Thyroid gland (tissue), 4 donors: ENCODE measurements around the gene BMP8B.

Experiments used
- POLR2A ChIP-seq, 2 donors: fragments of 450-650 bp; IDR thresholded peaks; one replicate each; pipeline ENCODE4 v1.6.1; 2017; ENCODE audit warnings: antibody characterized with exemption in 2 of 2, mild to moderate bottlenecking in 2 of 2, moderate library complexity in 1 of 2
- TF ChIP-seq, protein P1 (sequence below), 6 experiments: fragments of 200-600 bp in 3 of 6; fragments of 450-650 bp in 3 of 6; sonication (generic) in 3 of 6; IDR thresholded peaks; one replicate each; pipeline ENCODE4 v1.5.1; 2016 to 2019; ENCODE audit warnings: antibody characterized with exemption in 6 of 6, mild to moderate bottlenecking in 2 of 6, inconsistent platforms in 1 of 6, moderate library complexity in 1 of 6

DNA sequence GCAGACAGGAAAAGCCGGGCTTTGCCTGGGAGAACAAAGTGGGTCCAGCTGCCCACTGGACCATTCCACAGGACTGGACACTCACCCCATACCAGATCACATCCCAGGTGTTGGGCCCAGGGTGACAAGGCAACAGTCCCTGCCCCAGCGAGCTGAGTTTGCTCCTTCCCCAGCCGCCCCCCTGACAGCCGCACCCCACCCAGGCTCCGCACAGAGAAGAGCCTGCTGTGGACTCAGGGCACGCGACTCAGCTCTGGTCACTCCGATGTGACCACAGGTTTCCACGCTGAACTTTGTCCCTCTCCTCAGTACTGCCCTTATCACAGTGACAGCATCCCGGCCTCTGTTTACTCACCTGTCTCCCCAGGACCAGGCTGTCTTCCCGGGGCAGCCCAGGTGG lies 1.2 kb downstream of the BMP8B start:
- TF ChIP-seq, protein P1, sequence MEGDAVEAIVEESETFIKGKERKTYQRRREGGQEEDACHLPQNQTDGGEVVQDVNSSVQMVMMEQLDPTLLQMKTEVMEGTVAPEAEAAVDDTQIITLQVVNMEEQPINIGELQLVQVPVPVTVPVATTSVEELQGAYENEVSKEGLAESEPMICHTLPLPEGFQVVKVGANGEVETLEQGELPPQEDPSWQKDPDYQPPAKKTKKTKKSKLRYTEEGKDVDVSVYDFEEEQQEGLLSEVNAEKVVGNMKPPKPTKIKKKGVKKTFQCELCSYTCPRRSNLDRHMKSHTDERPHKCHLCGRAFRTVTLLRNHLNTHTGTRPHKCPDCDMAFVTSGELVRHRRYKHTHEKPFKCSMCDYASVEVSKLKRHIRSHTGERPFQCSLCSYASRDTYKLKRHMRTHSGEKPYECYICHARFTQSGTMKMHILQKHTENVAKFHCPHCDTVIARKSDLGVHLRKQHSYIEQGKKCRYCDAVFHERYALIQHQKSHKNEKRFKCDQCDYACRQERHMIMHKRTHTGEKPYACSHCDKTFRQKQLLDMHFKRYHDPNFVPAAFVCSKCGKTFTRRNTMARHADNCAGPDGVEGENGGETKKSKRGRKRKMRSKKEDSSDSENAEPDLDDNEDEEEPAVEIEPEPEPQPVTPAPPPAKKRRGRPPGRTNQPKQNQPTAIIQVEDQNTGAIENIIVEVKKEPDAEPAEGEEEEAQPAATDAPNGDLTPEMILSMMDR (IDR thresholded peaks at IDR 0.05) = no peak
- no peak for TF ChIP-seq POLR2A (IDR thresholded peaks at IDR 0.05)
